ENCODE data around the gene HPS4.
"Not testable (repeated sequence)": the region's sequence is repeated elsewhere in the genome, so short reads cannot be mapped to it uniquely, and the experiment has no call there.

Gene HPS4

DNA sequence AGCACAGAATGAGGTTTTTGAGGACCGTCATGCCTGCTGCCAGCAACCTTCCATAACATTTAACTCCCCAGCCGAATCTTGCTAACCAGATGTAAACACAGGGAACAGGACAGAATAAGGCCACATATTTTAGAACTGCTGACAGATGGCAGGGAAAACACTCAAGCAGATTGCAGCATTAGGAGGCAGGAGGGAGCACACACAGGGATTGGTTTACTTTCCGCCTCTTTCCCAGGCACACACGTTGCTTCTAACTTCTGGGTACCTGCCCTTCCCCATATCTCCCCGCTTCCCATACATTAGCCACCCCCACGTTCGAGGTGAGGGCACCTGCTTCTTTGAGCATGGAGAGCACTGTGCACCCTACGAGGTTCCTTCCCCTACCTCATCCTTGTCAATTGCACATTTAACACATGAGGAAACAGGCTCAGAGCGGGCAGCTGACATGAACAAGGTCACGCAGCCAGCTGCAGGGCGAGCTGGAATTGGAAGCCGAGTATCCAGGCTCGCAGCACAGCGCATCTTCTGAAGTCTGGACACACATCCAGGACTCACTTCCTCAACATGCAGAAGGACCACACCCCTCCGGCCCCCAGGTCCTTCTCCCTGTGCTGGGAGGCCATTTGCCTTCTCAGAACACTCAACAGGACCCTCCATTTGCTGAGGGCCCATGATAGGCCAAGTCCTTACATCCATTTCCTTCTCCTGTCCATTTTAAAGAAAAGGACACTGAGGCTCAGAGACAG lies 35.8 kb downstream of the HPS4 start:
- Histone ChIP-seq H3K36me3 (ENCODE audit: insufficient read depth, low read length) (peaks cover 17% of the 10 kb centered on the region), H3K27me3 (ENCODE audit: control insufficient read depth, insufficient read depth, low read length) (peaks cover 4% of the 10 kb centered on the region), H3K4me3 (ENCODE audit: low read length) (no peak overlapping the region), H3K4me2 (ENCODE audit: low read length) (no peak overlapping the region), H3K4me1 (ENCODE audit: control insufficient read depth, insufficient read depth, low read length) (no peaks in the 10 kb centered on the region), H3K9ac (ENCODE audit: low read depth, low read length) (no peak overlapping the region), H3K9me3 (replicated peaks; ENCODE audit: low read length) (no peaks in the 10 kb centered on the region)

DNA sequence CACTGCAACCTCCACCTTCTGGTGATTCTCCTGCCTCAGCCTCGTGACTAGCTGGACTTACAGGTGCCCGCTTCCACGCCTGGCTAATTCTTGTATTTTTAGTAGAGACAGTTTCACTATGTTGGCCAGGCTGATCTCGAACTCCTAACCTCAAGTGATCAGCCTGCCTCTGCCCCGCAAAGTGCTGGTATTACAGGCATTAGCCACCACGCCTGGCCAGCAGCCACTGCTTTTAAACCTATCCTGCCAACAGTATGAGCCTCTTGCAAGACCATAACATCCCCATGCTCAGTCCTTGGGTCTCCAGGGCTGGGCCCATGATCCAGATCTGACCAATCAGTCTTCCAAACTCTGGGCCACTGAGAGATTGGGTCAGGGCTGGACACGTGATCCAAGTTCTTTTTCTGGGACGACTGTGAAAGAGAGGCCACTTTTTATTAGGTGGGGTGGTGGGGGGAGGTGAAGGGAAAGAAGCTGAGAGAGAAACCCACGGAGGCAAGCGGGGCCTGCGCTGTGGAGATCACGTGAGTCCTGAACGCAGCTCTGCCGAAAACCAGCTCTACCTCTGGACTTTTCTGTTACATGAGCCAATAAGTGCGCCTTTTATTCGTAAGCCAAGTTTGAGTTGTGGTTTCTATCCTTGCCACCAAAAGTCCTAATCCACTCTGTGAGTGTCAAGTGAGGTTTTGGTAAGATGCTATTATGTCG lies 36.6 kb downstream of the HPS4 start:
- Histone ChIP-seq H3K27me3 (ENCODE audit: control insufficient read depth, insufficient read depth, low read length) (peaks cover 4% of the 10 kb centered on the region), H3K36me3 (ENCODE audit: insufficient read depth, low read length) (peaks cover 14% of the 10 kb centered on the region), H3K9me3 (replicated peaks; ENCODE audit: low read length) (no peaks in the 10 kb centered on the region), H3K4me3 (ENCODE audit: low read length) (no peak overlapping the region), H3K4me1 (ENCODE audit: control insufficient read depth, insufficient read depth, low read length) (no peaks in the 10 kb centered on the region), H3K9ac (ENCODE audit: low read depth, low read length) (no peak overlapping the region), H3K4me2 (ENCODE audit: low read length) (no peak overlapping the region)

GRCh38 chr22:26445577-26446275 lies 37.9 kb downstream of the HPS4 start:
- Histone ChIP-seq H3K4me1 (ENCODE audit: control insufficient read depth, insufficient read depth, low read length) (no peaks in the 10 kb centered on the region), H3K9ac (ENCODE audit: low read depth, low read length) (no peak overlapping the region), H3K9me3 (replicated peaks; ENCODE audit: low read length) (no peaks in the 10 kb centered on the region), H3K4me3 (ENCODE audit: low read length) (no peak overlapping the region), H3K36me3 (ENCODE audit: insufficient read depth, low read length) (peaks cover 3% of the 10 kb centered on the region), H3K4me2 (ENCODE audit: low read length) (no peak overlapping the region), H3K27me3 (ENCODE audit: control insufficient read depth, insufficient read depth, low read length) (peaks cover 4% of the 10 kb centered on the region)

- Histone ChIP-seq H3K4me3 (ENCODE audit: low read length) (no peak overlapping the region), H3K4me2 (ENCODE audit: low read length) (no peak overlapping the region), H3K9me3 (replicated peaks; ENCODE audit: low read length) (no peaks in the 10 kb centered on the region), H3K27me3 (ENCODE audit: control insufficient read depth, insufficient read depth, low read length) (peaks cover 4% of the 10 kb centered on the region), H3K4me1 (ENCODE audit: control insufficient read depth, insufficient read depth, low read length) (no peaks in the 10 kb centered on the region), H3K36me3 (ENCODE audit: insufficient read depth, low read length) (peaks cover 2% of the 10 kb centered on the region), H3K9ac (ENCODE audit: low read depth, low read length) (no peak overlapping the region)
Observed at GRCh38 chr22:26444777-26445176, 38.8 kb downstream of the HPS4 start.

- Histone ChIP-seq H3K27me3 (ENCODE audit: control insufficient read depth, insufficient read depth, low read length) (peaks cover 4% of the 10 kb centered on the region), H3K9ac (ENCODE audit: low read depth, low read length) (no peak overlapping the region), H3K36me3 (ENCODE audit: insufficient read depth, low read length) (no peaks in the 10 kb centered on the region), H3K4me1 (ENCODE audit: control insufficient read depth, insufficient read depth, low read length) (no peaks in the 10 kb centered on the region), H3K9me3 (replicated peaks; ENCODE audit: low read length) (no peaks in the 10 kb centered on the region), H3K4me3 (ENCODE audit: low read length) (no peak overlapping the region), H3K4me2 (ENCODE audit: low read length) (no peak overlapping the region)
Observed at GRCh38 chr22:26443901-26444690, 39.5 kb downstream of the HPS4 start.

- no peak overlapping the region for H3K4me2 ChIP-seq (ENCODE audit: low read length)
- H3K9ac ChIP-seq (ENCODE audit: low read depth, low read length) = no peak overlapping the region
- H3K4me3 ChIP-seq (ENCODE audit: low read length) = no peak overlapping the region
- no peaks in the 10 kb centered on the region for H3K9me3 ChIP-seq (replicated peaks; ENCODE audit: low read length)
- H3K4me1 ChIP-seq (ENCODE audit: control insufficient read depth, insufficient read depth, low read length) = peaks cover 3% of the 10 kb centered on the region
- peaks cover 4% of the 10 kb centered on the region for H3K27me3 ChIP-seq (ENCODE audit: control insufficient read depth, insufficient read depth, low read length)
- H3K36me3 ChIP-seq (ENCODE audit: insufficient read depth, low read length) = no peaks in the 10 kb centered on the region
Observed at GRCh38 chr22:26442086-26442756, 41.4 kb downstream of the HPS4 start.

DNA sequence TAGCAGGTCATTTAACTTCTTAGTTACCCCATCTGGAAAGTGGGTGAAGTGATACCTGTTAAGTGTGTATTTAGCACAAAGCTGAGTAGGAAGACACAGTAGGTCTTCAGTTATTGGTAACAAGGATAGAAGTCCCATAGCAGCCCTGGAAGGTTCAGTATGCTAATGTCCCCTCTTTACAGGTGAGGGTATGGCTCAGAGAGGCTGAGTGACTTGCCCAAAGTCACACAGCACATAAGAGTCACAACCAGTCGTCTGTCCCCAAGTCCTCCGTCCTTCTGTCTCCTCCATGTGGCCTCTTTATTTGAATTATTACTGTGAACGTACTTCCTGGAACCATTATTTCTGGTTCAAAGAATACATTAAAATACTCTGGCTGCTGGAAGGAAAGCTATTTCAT lies 44.0 kb downstream of the HPS4 start:
- H3K9ac ChIP-seq (ENCODE audit: low read depth, low read length) = no peak overlapping the region
- H3K27me3 ChIP-seq (ENCODE audit: control insufficient read depth, insufficient read depth, low read length) = no peaks in the 10 kb centered on the region
- no peaks in the 10 kb centered on the region for H3K9me3 ChIP-seq (replicated peaks; ENCODE audit: low read length)
- no peak overlapping the region for H3K4me3 ChIP-seq (ENCODE audit: low read length)
- no peak overlapping the region for H3K4me2 ChIP-seq (ENCODE audit: low read length)
- no peaks in the 10 kb centered on the region for H3K36me3 ChIP-seq (ENCODE audit: insufficient read depth, low read length)
- peaks cover 3% of the 10 kb centered on the region for H3K4me1 ChIP-seq (ENCODE audit: control insufficient read depth, insufficient read depth, low read length)

DNA sequence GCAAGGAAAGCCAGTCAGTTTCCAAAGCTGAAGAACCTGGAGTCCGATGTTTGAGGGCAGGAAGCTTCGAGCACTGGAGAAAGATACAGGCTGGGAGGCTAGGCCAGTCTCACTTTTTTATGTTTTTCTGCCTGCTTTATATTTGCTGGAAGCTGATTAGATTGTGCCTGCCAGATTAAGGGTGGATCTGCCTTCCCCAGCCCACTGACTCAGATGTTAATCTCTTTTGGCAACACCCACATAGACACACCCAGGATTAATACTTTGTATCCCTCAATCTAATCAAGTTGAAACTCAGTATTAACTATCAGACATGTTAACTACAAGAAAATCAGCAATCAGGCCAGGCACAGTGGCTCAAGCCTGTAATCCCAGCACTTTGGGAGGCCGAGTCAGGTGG lies 44.8 kb downstream of the HPS4 start:
- not testable (repeated sequence) for H3K9ac ChIP-seq (ENCODE audit: low read depth, low read length); H3K4me2 ChIP-seq (ENCODE audit: low read length); H3K4me1 ChIP-seq (ENCODE audit: control insufficient read depth, insufficient read depth, low read length); H3K27me3 ChIP-seq (ENCODE audit: control insufficient read depth, insufficient read depth, low read length); H3K4me3 ChIP-seq (ENCODE audit: low read length); H3K9me3 ChIP-seq (replicated peaks; ENCODE audit: low read length); H3K36me3 ChIP-seq (ENCODE audit: insufficient read depth, low read length)

DNA sequence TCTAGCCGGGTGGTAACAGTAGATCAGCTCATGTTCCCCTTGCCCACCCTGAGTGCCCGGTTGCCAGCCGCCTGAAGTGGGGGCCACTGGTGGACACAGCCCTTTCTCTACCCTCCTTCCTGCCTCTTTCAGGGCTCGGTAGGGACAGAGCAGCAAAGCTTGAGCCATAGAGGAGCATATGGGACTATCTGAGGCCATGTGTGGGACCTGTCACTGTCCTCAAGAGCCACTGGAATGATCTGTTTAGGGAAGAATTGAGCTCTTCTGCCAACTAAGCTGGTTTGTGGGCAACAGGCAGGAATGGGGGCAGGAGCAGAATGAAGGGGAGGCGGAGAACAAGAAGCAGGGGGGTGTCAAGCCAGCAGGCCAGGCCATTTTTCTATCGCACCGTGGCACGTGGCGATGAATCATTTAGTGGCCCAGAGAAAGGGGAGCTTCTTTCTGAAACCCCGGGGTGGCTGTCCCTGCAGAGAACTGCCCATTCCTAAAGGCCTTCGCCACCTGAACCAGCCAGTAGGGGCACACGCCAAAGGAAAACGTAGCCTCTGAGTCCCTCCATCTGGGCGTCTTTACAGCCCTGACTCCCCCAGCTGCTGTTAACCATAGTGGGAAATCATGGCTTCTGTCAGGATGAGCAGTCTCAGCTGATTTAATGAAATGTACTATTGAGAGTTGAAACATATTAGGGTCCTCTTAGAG lies 45.7 kb downstream of the HPS4 start:
- Histone ChIP-seq H3K4me1 (ENCODE audit: control insufficient read depth, insufficient read depth, low read length) (peaks cover 3% of the 10 kb centered on the region), H3K9me3 (replicated peaks; ENCODE audit: low read length) (no peaks in the 10 kb centered on the region), H3K36me3 (ENCODE audit: insufficient read depth, low read length) (no peaks in the 10 kb centered on the region), H3K27me3 (ENCODE audit: control insufficient read depth, insufficient read depth, low read length) (no peaks in the 10 kb centered on the region), H3K9ac (ENCODE audit: low read depth, low read length) (no peak overlapping the region), H3K4me3 (ENCODE audit: low read length) (no peak overlapping the region), H3K4me2 (ENCODE audit: low read length) (no peak overlapping the region)

- Histone ChIP-seq H3K4me2 (ENCODE audit: low read length) (no peak overlapping the region), H3K9me3 (replicated peaks; ENCODE audit: low read length) (no peaks in the 10 kb centered on the region), H3K27me3 (ENCODE audit: control insufficient read depth, insufficient read depth, low read length) (no peaks in the 10 kb centered on the region), H3K4me1 (ENCODE audit: control insufficient read depth, insufficient read depth, low read length) (peaks cover 3% of the 10 kb centered on the region), H3K9ac (ENCODE audit: low read depth, low read length) (no peak overlapping the region), H3K36me3 (ENCODE audit: insufficient read depth, low read length) (no peaks in the 10 kb centered on the region), H3K4me3 (ENCODE audit: low read length) (no peak overlapping the region)
Observed at GRCh38 chr22:26436903-26437515, 46.6 kb downstream of the HPS4 start.

All from skeletal muscle satellite cell (primary cell).